Measurements from ENCODE around the gene TMEFF1. TPM values are rescaled to one million over a fixed set of nuclear protein-coding genes. Genes with fewer than 3 reads are reported as not detected.
"Not testable (repeated sequence)": the region's sequence is repeated elsewhere in the genome, so short reads cannot be mapped to it uniquely, and the experiment has no call there.

The TMEFF1 gene
- total RNA-seq, 2 donors from 2014 or later, result 0.19 to 0.50 TPM

- not testable (repeated sequence) for H3K4me3 Mint-ChIP-seq; H3K27ac Mint-ChIP-seq; H3K4me1 Mint-ChIP-seq (ENCODE audit: low read depth); H3K9me3 Mint-ChIP-seq; H3K36me3 Mint-ChIP-seq (ENCODE audit: insufficient read depth in 2 of 2); H3K27me3 Mint-ChIP-seq (ENCODE audit: low read depth); ATAC-seq (replicated peaks in 1 of 2); DNase-seq
Observed at GRCh38 chr9:100527180-100527794, 54.3 kb downstream of the TMEFF1 start.

- DNase-seq (no peak), ATAC-seq (replicated peaks in 1 of 2) (no peak)
- Mint-ChIP-seq H3K4me3 (no peak overlapping the region), H3K36me3 (ENCODE audit: insufficient read depth in 2 of 2) (no peaks in the 10 kb centered on the region), H3K9me3 (no peaks in the 10 kb centered on the region), H3K27ac (no peak overlapping the region), H3K27me3 (ENCODE audit: low read depth) (no peaks in the 10 kb centered on the region), H3K4me1 (ENCODE audit: low read depth) (no peaks in the 10 kb centered on the region)
Observed at GRCh38 chr9:100534401-100534800, 61.5 kb downstream of the TMEFF1 start.

- H3K27ac Mint-ChIP-seq, result no peak overlapping the region
- no peaks in the 10 kb centered on the region for H3K27me3 Mint-ChIP-seq (ENCODE audit: low read depth)
- DNase-seq (no peak), ATAC-seq (replicated peaks in 1 of 2) (no peak)
- no peaks in the 10 kb centered on the region for H3K4me1 Mint-ChIP-seq (ENCODE audit: low read depth)
- H3K36me3 Mint-ChIP-seq (ENCODE audit: insufficient read depth in 2 of 2), result peaks cover 0 to 4% of the 10 kb centered on the region in 2 donors
- H3K9me3 Mint-ChIP-seq, result peaks cover 0 to 1% of the 10 kb centered on the region in 2 donors
- H3K4me3 Mint-ChIP-seq, result no peak overlapping the region
Observed at GRCh38 chr9:100540327-100540726, 67.4 kb downstream of the TMEFF1 start.

- DNase-seq (no peak), ATAC-seq (replicated peaks in 1 of 2) (no peak)
- Mint-ChIP-seq H3K4me1 (ENCODE audit: low read depth) (no peaks in the 10 kb centered on the region), H3K4me3 (no peak overlapping the region), H3K9me3 (peaks cover 0 to under 1% of the 10 kb centered on the region in 2 donors), H3K27ac (no peak overlapping the region), H3K36me3 (ENCODE audit: insufficient read depth in 2 of 2) (peaks cover 0 to 3% of the 10 kb centered on the region in 2 donors), H3K27me3 (ENCODE audit: low read depth) (no peaks in the 10 kb centered on the region)
Observed at GRCh38 chr9:100549048-100549447, 76.1 kb downstream of the TMEFF1 start.

- Mint-ChIP-seq H3K4me3 (no peak overlapping the region), H3K36me3 (ENCODE audit: insufficient read depth in 2 of 2) (no peaks in the 10 kb centered on the region), H3K27me3 (ENCODE audit: low read depth) (no peaks in the 10 kb centered on the region), H3K9me3 (peaks cover 0 to 2% of the 10 kb centered on the region in 2 donors), H3K4me1 (ENCODE audit: low read depth) (no peaks in the 10 kb centered on the region), H3K27ac (no peak overlapping the region)
- DNase-seq (no peak), ATAC-seq (replicated peaks in 1 of 2) (no peak)
Observed at GRCh38 chr9:100554935-100555401, 82.0 kb downstream of the TMEFF1 start.

- DNase-seq, result no peak
- no peak overlapping the region for H3K27ac Mint-ChIP-seq
- no peaks in the 10 kb centered on the region for H3K36me3 Mint-ChIP-seq (ENCODE audit: insufficient read depth in 2 of 2)
- H3K27me3 Mint-ChIP-seq (ENCODE audit: low read depth), result no peaks in the 10 kb centered on the region
- no peak overlapping the region for H3K4me3 Mint-ChIP-seq
- no peaks in the 10 kb centered on the region for H3K4me1 Mint-ChIP-seq (ENCODE audit: low read depth)
- peaks cover 0 to 2% of the 10 kb centered on the region in 2 donors for H3K9me3 Mint-ChIP-seq
- no peak for ATAC-seq (replicated peaks in 1 of 2)
Observed at GRCh38 chr9:100555471-100555870, 82.5 kb downstream of the TMEFF1 start.

GRCh38 chr9:100557053-100557452, 84.1 kb downstream of the TMEFF1 start:
- Mint-ChIP-seq H3K4me3 (no peak overlapping the region), H3K4me1 (ENCODE audit: low read depth) (no peaks in the 10 kb centered on the region), H3K27ac (no peak overlapping the region), H3K36me3 (ENCODE audit: insufficient read depth in 2 of 2) (no peaks in the 10 kb centered on the region), H3K27me3 (ENCODE audit: low read depth) (no peaks in the 10 kb centered on the region), H3K9me3 (peaks cover 0 to 2% of the 10 kb centered on the region in 2 donors)
- DNase-seq, result no peak
- ATAC-seq (replicated peaks in 1 of 2), result no peak

GRCh38 chr9:100561256-100561655, 88.3 kb downstream of the TMEFF1 start:
- Mint-ChIP-seq H3K4me1 (ENCODE audit: low read depth) (no peaks in the 10 kb centered on the region), H3K27ac (no peak overlapping the region), H3K36me3 (ENCODE audit: insufficient read depth in 2 of 2) (no peaks in the 10 kb centered on the region), H3K9me3 (peaks cover 0 to 2% of the 10 kb centered on the region in 2 donors), H3K27me3 (ENCODE audit: low read depth) (no peaks in the 10 kb centered on the region), H3K4me3 (no peak overlapping the region)
- DNase-seq (no peak), ATAC-seq (replicated peaks in 1 of 2) (no peak)

GRCh38 chr9:100567856-100568255, 94.9 kb downstream of the TMEFF1 start:
- Mint-ChIP-seq H3K27ac (no peak overlapping the region), H3K36me3 (ENCODE audit: insufficient read depth in 2 of 2) (no peaks in the 10 kb centered on the region), H3K9me3 (no peaks in the 10 kb centered on the region), H3K4me1 (ENCODE audit: low read depth) (no peaks in the 10 kb centered on the region), H3K4me3 (no peak overlapping the region), H3K27me3 (ENCODE audit: low read depth) (no peaks in the 10 kb centered on the region)
- DNase-seq (no peak), ATAC-seq (replicated peaks in 1 of 2) (no peak)

GRCh38 chr9:100573655-100574260, 100.8 kb downstream of the TMEFF1 start:
- Mint-ChIP-seq H3K4me3 (no peak overlapping the region), H3K36me3 (ENCODE audit: insufficient read depth in 2 of 2) (no peaks in the 10 kb centered on the region), H3K27ac (no peak overlapping the region), H3K4me1 (ENCODE audit: low read depth) (no peaks in the 10 kb centered on the region), H3K27me3 (ENCODE audit: low read depth) (no peaks in the 10 kb centered on the region), H3K9me3 (no peaks in the 10 kb centered on the region)
- no peak for ATAC-seq (replicated peaks in 1 of 2)
- DNase-seq, result no peak

- DNase-seq (no peak), ATAC-seq (replicated peaks in 1 of 2) (no peak)
- Mint-ChIP-seq H3K27me3 (ENCODE audit: low read depth) (no peaks in the 10 kb centered on the region), H3K9me3 (no peaks in the 10 kb centered on the region), H3K27ac (no peak overlapping the region), H3K4me3 (no peak overlapping the region), H3K36me3 (ENCODE audit: insufficient read depth in 2 of 2) (no peaks in the 10 kb centered on the region), H3K4me1 (ENCODE audit: low read depth) (no peaks in the 10 kb centered on the region)
Observed at GRCh38 chr9:100575006-100575405, 102.1 kb downstream of the TMEFF1 start.

- Mint-ChIP-seq H3K4me3 (no peak overlapping the region), H3K36me3 (ENCODE audit: insufficient read depth in 2 of 2) (no peaks in the 10 kb centered on the region), H3K27me3 (ENCODE audit: low read depth) (no peaks in the 10 kb centered on the region), H3K4me1 (ENCODE audit: low read depth) (no peaks in the 10 kb centered on the region), H3K9me3 (no peaks in the 10 kb centered on the region), H3K27ac (no peak overlapping the region)
- no peak for ATAC-seq (replicated peaks in 1 of 2)
- DNase-seq, result no peak
Observed at GRCh38 chr9:100575765-100576386, 102.9 kb downstream of the TMEFF1 start.

GRCh38 chr9:100577776-100578448, 105.0 kb downstream of the TMEFF1 start, which contains the start of gene CAVIN4:
TSS of gene CAVIN4 (plus strand) at chr9:100578079. CDS start at chr9:100578144, 65 bp downstream.
- Mint-ChIP-seq H3K4me1 (ENCODE audit: low read depth) (no peaks in the 10 kb centered on the region), H3K9me3 (no peaks in the 10 kb centered on the region), H3K4me3 (no peak within 1 kb of the TSS), H3K27ac (no peak within 1 kb of the TSS), H3K36me3 (ENCODE audit: insufficient read depth in 2 of 2) (no peaks in the 10 kb centered on the region), H3K27me3 (ENCODE audit: low read depth) (no peaks in the 10 kb centered on the region)
- DNase-seq (no peak), ATAC-seq (replicated peaks in 1 of 2) (no peak)
